K562 (cell line): ENCODE measurements around the gene FANK1. TPM values are rescaled to one million over a fixed set of nuclear protein-coding genes. Genes with fewer than 3 reads are reported as not detected.

Experiments used
- ATAC-seq: fragments of 200-7000 bp; cut with Tn5 transposase; 3 replicates; pipeline ENCODE4 v1.9.1; 2020; ENCODE audit warnings: moderate library complexity
- BruUV-seq: library from RNA; stranded (reverse); fragments of 400-500 nt; replicated peaks from 2 replicates; lab custom pipeline; 2021; lab: Mats Ljungman, UMichigan
- CTCF ChIA-PET: fragments of 300-600 bp; formaldehyde crosslinking; extraction: SDS; loops from one replicate; lab custom pipeline; 2021; ENCODE audit warnings: low intra/inter-chr PET ratio; lab: Yijun Ruan, JAX
- POLR2A ChIA-PET: fragments of 300-600, 350-650 bp; sonication (Branson Sonifier 250); formaldehyde crosslinking; extraction: SDS; loops from one replicate; lab custom pipeline; 2021; ENCODE audit warnings: antibody characterized with exemption, inconsistent platforms; lab: Yijun Ruan, JAX
- DNase-seq, 4 experiments: peaks; one replicate each; pipeline versions ENCODE4 v3.0.0 to v3.0.0-alpha.2; 2011 to 2018; ENCODE audit warnings: low spot score in 3 of 4, mixed read lengths in 3 of 4; ENCODE audit errors: extremely low read depth in 1 of 4
- FAIRE-seq: peaks from 2 replicates; lab custom pipeline; 2011; peaks lifted over from hg19 to GRCh38; lab: Jason Lieb, UNC
- H2AFZ ChIP-seq: 2 replicates; pipeline ENCODE4 v1.6.0; 2011; ENCODE audit warnings: low read depth, low read length, control low read depth, inconsistent platforms
- H3K27ac ChIP-seq: fragments of 200-600 bp; 3 replicates; pipeline ENCODE4 v1.8.0; 2011; ENCODE audit warnings: low read depth, mild to moderate bottlenecking, control low read depth, inconsistent platforms, low read length, moderate library complexity, mixed read lengths; ENCODE audit errors: extremely low read depth
- H3K27me3 ChIP-seq, 2 experiments: fragments of 300-600 bp in 1 of 2; 2 replicates in 1 of 2; 3 replicates in 1 of 2; pipeline versions ENCODE4 v1.6.0 to v1.8.0; 2011; ENCODE audit warnings: inconsistent platforms in 2 of 2, low read length in 2 of 2, mild to moderate bottlenecking in 1 of 2, mixed read lengths in 1 of 2, moderate library complexity in 1 of 2; ENCODE audit not compliant: control insufficient read depth in 2 of 2, insufficient read depth in 2 of 2
- H3K36me3 ChIP-seq: fragments of 300-600 bp; 3 replicates; pipeline ENCODE4 v1.8.0; 2011; ENCODE audit warnings: mild to moderate bottlenecking, low read length, inconsistent platforms; ENCODE audit not compliant: control insufficient read depth, insufficient read depth
- H3K4me1 ChIP-seq, 2 experiments: fragments of 200-600 bp in 1 of 2; replicated peaks in 1 of 2; 2 replicates in 1 of 2; 3 replicates in 1 of 2; pipeline versions ENCODE4 v1.5.1 to v1.8.0; 2011; ENCODE audit warnings: inconsistent platforms in 2 of 2, low read length in 2 of 2, mild to moderate bottlenecking in 1 of 2, mixed read lengths in 1 of 2, moderate library complexity in 1 of 2; ENCODE audit not compliant: control insufficient read depth in 2 of 2, insufficient read depth in 2 of 2
- H3K4me2 ChIP-seq: 2 replicates; pipeline ENCODE4 v1.6.1; 2011; ENCODE audit warnings: low read length, control low read depth, inconsistent platforms, mixed read lengths; ENCODE audit not compliant: insufficient read depth
- H3K4me3 ChIP-seq: fragments of 200-600 bp; sonication (generic), shearing (Covaris generic); 2 replicates; pipeline ENCODE4 v1.5.1; 2016; ENCODE audit warnings: control low read depth, inconsistent platforms
- H3K79me2 ChIP-seq: fragments of 200-600 bp; 3 replicates; pipeline ENCODE4 v1.8.0; 2011; ENCODE audit warnings: low read length, inconsistent platforms; ENCODE audit not compliant: control insufficient read depth, insufficient read depth
- H3K9ac ChIP-seq, 2 experiments: 2 replicates each; pipeline versions ENCODE4 v1.6.0 to v1.6.1; 2011; ENCODE audit warnings: low read depth in 2 of 2, low read length in 2 of 2, control low read depth in 1 of 2, inconsistent platforms in 1 of 2, mild to moderate bottlenecking in 1 of 2, mixed read lengths in 1 of 2; ENCODE audit not compliant: insufficient read depth in 1 of 2
- H3K9me1 ChIP-seq: one replicate; pipeline ENCODE4 v1.6.0; 2011; ENCODE audit warnings: inconsistent platforms, mild to moderate bottlenecking, low read length, moderate library complexity; ENCODE audit not compliant: control insufficient read depth, insufficient read depth
- H3K9me3 ChIP-seq: replicated peaks from 2 replicates; pipeline ENCODE4 v1.5.1; 2011; ENCODE audit warnings: low read depth, low read length, inconsistent platforms; ENCODE audit not compliant: control insufficient read depth, insufficient read depth
- H4K20me1 ChIP-seq: replicated peaks from 2 replicates; pipeline ENCODE4 v1.6.1; 2011; ENCODE audit warnings: low read length, inconsistent platforms, mixed read lengths; ENCODE audit not compliant: control insufficient read depth, insufficient read depth
- ARID2 ChIP-seq: fragments of 450-650 bp; IDR thresholded peaks from 2 replicates; pipeline ENCODE4 v1.6.1; 2017; ENCODE audit warnings: antibody characterized with exemption, mild to moderate bottlenecking
- BCL6 ChIP-seq: fragments of 250-450 bp; sonication (Bioruptor Pico); IDR thresholded peaks from 2 replicates; pipeline ENCODE4 v1.4.0; 2020
- HDAC2 ChIP-seq: fragments of 450-650 bp; IDR thresholded peaks from 2 replicates; pipeline ENCODE4 v1.6.1; 2016; ENCODE audit warnings: mild to moderate bottlenecking
- NR2C1 ChIP-seq, 2 experiments: fragments of 450-650 bp; IDR thresholded peaks; 2 replicates each; pipeline ENCODE4 v1.6.1; 2017; ENCODE audit warnings: mild to moderate bottlenecking in 2 of 2, antibody characterized with exemption in 1 of 2, inconsistent platforms in 1 of 2, missing compliant biosample characterization in 1 of 2, missing genetic modification characterization in 1 of 2
- PHB2 ChIP-seq: fragments of 450-650 bp; IDR thresholded peaks from 2 replicates; pipeline ENCODE4 v1.6.1; 2017; ENCODE audit warnings: low read depth
- POLR2AphosphoS2 ChIP-seq: IDR thresholded peaks from 2 replicates; pipeline ENCODE4 v1.6.1; 2012; ENCODE audit warnings: low read length, improper control_type of control experiment
- PTTG1 ChIP-seq: fragments of 450-650 bp; IDR thresholded peaks from 2 replicates; pipeline ENCODE4 v1.6.1; 2016; ENCODE audit warnings: low read depth, mild to moderate bottlenecking, missing genetic modification characterization, missing compliant biosample characterization
- RFX5 ChIP-seq: IDR thresholded peaks from 2 replicates; pipeline ENCODE4 v1.6.1; 2011; ENCODE audit warnings: low read depth, mild to moderate bottlenecking, improper control_type of control experiment, low read length
- USF1 ChIP-seq: sonication (generic); formaldehyde crosslinking; IDR thresholded peaks from 2 replicates; pipeline ENCODE4 v1.9.0; 2022; ENCODE audit warnings: mild to moderate bottlenecking, missing genetic modification reagents
- ZBTB11 ChIP-seq, 3 experiments: fragments of 200-800 bp in 1 of 3; fragments of 250-450 bp in 1 of 3; fragments of 450-650 bp in 1 of 3; sonication (Bioruptor Pico) in 1 of 3; sonication (Bioruptor generic) in 1 of 3; formaldehyde crosslinking in 1 of 3; IDR thresholded peaks; 2 replicates each; pipeline versions ENCODE4 v1.6.1 to v1.8.0; 2016 to 2022; ENCODE audit warnings: mild to moderate bottlenecking in 2 of 3, missing genetic modification characterization in 2 of 3, missing compliant biosample characterization in 1 of 3, moderate library complexity in 1 of 3
- ZBTB43 ChIP-seq: sonication (generic); formaldehyde crosslinking; IDR thresholded peaks from 2 replicates; pipeline ENCODE4 v1.8.0; 2023; ENCODE audit warnings: mild to moderate bottlenecking, missing genetic modification reagents
- ZNF174 ChIP-seq: fragments of 250-450 bp; sonication (Bioruptor Pico); IDR thresholded peaks from 2 replicates; pipeline ENCODE4 v1.4.0; 2020; ENCODE audit warnings: mild to moderate bottlenecking
- ZNF316 ChIP-seq: fragments of 450-650 bp; IDR thresholded peaks from 2 replicates; pipeline ENCODE4 v1.6.1; 2016
- WGBS: fragments of 100-300 bp; shearing (Covaris generic); methylation state at CpG from one replicate; pipeline ENCODE4 v1.1.6; 2016; ENCODE audit warnings: low coverage, mixed read lengths; ENCODE audit not compliant: insufficient coverage; ENCODE audit errors: missing lambda C conversion rate; 5-methylcytosine and 5-hydroxymethylcytosine counted together
- in situ Hi-C: fragments of 300-500 bp; cut with MboI; formaldehyde crosslinking; loops from 4 replicates; pipeline ENCODE4 v1.15.0; 2018; ENCODE audit warnings: inconsistent platforms, mixed read lengths
- intact Hi-C: fragments of 100-400 bp; cut with micrococcal nuclease; formaldehyde crosslinking; loops from 2 replicates; pipeline ENCODE4 v1.14.2; 2022
- polyA plus RNA-seq, 8 experiments: library from polyadenylated mRNA; depleted of rRNA in 4 of 8; stranded (reverse) in 5 of 8; unstranded in 3 of 8; fragments of >200 nt; fragmentation: Nextera tagmentation in 2 of 8; fragmentation: Illumina TruSeq in 1 of 8; extraction: Ambion mirVana in 2 of 8; extraction: Trizol in 1 of 8; gene quantifications; 2 replicates each; pipeline versions ENCODE4 v1.2.1 to v1.2.3, GENCODE V29; 2011 to 2014; ENCODE audit warnings: inconsistent platforms in 1 of 8, missing spikeins in 1 of 8
- total RNA-seq, 7 experiments: library from RNA; depleted of rRNA in 6 of 7; stranded (reverse); fragments of >200 nt in 6 of 7; fragmentation: Illumina TruSeq in 2 of 7; extraction: Trizol in 2 of 7; gene quantifications; 2 replicates each; pipeline versions ENCODE4 v1.2.1 to v1.2.3, GENCODE V29; 2011 to 2021; ENCODE audit warnings: low replicate concordance in 1 of 7
- TF ChIP-seq, protein P1 (sequence below): fragments of 250-450 bp; sonication (Bioruptor Pico); IDR thresholded peaks from 2 replicates; pipeline ENCODE4 v1.6.1; 2021; ENCODE audit warnings: mild to moderate bottlenecking
- TF ChIP-seq, protein P2 (sequence below): fragments of 450-650 bp; conservative IDR thresholded peaks from 2 replicates; pipeline ENCODE4 v1.6.1; 2016; ENCODE audit warnings: missing genetic modification characterization, low read depth, mild to moderate bottlenecking, missing compliant biosample characterization, moderate library complexity
- TF ChIP-seq, protein P3 (sequence below), 2 experiments: fragments of 450-650 bp in 1 of 2; sonication (generic) in 1 of 2; formaldehyde crosslinking; conservative IDR thresholded peaks; 2 replicates each; pipeline versions ENCODE4 v1.4.0 to v1.8.1; 2020 to 2022; ENCODE audit warnings: mild to moderate bottlenecking in 1 of 2, missing genetic modification reagents in 1 of 2

Gene FANK1
- total and polyA plus RNA-seq, 9 of the 15 experiments (the other 6 are each of a cell fraction or from before 2014, with no cell fraction given), result 0.11 to 2.3 (median 0.51) TPM; not detected in 1

DNA sequence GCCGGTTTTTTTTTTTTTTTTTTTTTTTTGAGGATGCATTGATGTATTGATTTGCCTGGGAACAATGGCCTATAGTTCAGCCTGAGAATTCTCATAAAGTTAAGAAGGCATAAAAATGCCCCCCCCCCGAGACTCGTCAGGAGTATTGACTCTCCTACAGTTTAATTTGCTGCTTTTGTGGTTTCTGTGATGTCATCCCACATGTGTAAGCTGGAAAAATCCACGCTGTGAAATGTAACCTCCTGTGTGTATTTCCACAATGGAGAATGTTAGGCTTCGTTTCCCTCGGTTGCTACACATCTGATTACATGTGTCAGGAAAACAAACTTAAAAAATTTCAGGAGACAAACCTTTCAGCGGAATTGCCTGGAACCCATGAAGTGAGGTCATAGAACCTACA, 117.9 kb downstream of the FANK1 start:
- FAIRE-seq (no peak), ATAC-seq (no peak), DNase-seq (no peak)
- BruUV-seq, result no TSS peak
- H4K20me1 ChIP-seq, result no peaks in the 10 kb centered on the region
- no peaks in the 10 kb centered on the region for H3K9me3 ChIP-seq
- H3K9ac ChIP-seq, result no peak overlapping the region
- no peaks in the 10 kb centered on the region for H3K36me3 ChIP-seq
- no peak overlapping the region for H2AFZ ChIP-seq
- H3K4me1 ChIP-seq, result no peaks in the 10 kb centered on the region; a peak in 1 of 5 replicates
- in situ Hi-C loops, result no loop called here
- H3K4me3 ChIP-seq, result no peak overlapping the region
- no peaks in the 10 kb centered on the region for H3K79me2 ChIP-seq
- ChIA-PET CTCF (no interaction called here), POLR2A (no interaction called here)
- intact Hi-C loops, result no loop called here
- 0% methylated on average over 6 of the region's 7 CpGs for WGBS
- H3K9me1 ChIP-seq, result no peaks in the 10 kb centered on the region
- H3K4me2 ChIP-seq, result no peak overlapping the region
- no peak overlapping the region for H3K27ac ChIP-seq
- no peaks in the 10 kb centered on the region; a peak in 1 of 5 replicates for H3K27me3 ChIP-seq
- TF ChIP-seq HDAC2, result no peak
- TF ChIP-seq ZBTB11 (CRISPR knock-in tag; IDR thresholded peaks at IDR 0.05), result no peak
- TF ChIP-seq, protein P1, sequence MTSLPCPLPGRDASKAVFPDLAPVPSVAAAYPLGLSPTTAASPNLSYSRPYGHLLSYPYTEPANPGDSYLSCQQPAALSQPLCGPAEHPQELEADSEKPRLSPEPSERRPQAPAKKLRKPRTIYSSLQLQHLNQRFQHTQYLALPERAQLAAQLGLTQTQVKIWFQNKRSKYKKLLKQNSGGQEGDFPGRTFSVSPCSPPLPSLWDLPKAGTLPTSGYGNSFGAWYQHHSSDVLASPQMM (CRISPR knock-in tag), result no peak
- no peak for TF ChIP-seq USF1 (CRISPR knock-in tag)
- TF ChIP-seq NR2C1 (IDR thresholded peaks at IDR 0.05), result no peak
- TF ChIP-seq NR2C1 (tag; IDR thresholded peaks at IDR 0.05), result no peak
- TF ChIP-seq POLR2AphosphoS2, result no peak
- no peak for TF ChIP-seq BCL6 (CRISPR knock-in tag)
- TF ChIP-seq ZNF174 (CRISPR knock-in tag), result no peak
- TF ChIP-seq ZNF316, result no peak
- TF ChIP-seq ARID2, result no peak
- no peak for TF ChIP-seq RFX5
- TF ChIP-seq, protein P2, sequence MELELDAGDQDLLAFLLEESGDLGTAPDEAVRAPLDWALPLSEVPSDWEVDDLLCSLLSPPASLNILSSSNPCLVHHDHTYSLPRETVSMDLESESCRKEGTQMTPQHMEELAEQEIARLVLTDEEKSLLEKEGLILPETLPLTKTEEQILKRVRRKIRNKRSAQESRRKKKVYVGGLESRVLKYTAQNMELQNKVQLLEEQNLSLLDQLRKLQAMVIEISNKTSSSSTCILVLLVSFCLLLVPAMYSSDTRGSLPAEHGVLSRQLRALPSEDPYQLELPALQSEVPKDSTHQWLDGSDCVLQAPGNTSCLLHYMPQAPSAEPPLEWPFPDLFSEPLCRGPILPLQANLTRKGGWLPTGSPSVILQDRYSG (tag), result no peak
- no peak for TF ChIP-seq PHB2
- no peak for TF ChIP-seq PTTG1 (tag)
- TF ChIP-seq, protein P3, sequence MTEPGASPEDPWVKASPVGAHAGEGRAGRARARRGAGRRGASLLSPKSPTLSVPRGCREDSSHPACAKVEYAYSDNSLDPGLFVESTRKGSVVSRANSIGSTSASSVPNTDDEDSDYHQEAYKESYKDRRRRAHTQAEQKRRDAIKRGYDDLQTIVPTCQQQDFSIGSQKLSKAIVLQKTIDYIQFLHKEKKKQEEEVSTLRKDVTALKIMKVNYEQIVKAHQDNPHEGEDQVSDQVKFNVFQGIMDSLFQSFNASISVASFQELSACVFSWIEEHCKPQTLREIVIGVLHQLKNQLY (CRISPR knock-in tag; conservative IDR thresholded peaks at IDR 0.05), result no peak
- no peak for TF ChIP-seq ZBTB43 (CRISPR knock-in tag)
